Forelimb muscle (tissue), 1 donor: ENCODE data around the gene C1QBP. TPM values are rescaled to one million over a fixed set of nuclear protein-coding genes. Genes with fewer than 3 reads are reported as not detected.
"Not testable (repeated sequence)": the region's sequence is repeated elsewhere in the genome, so short reads cannot be mapped to it uniquely, and the experiment has no call there.

Experiments
- DNase-seq: peaks from one replicate; pipeline ENCODE4 v3.0.0-alpha.2; 2013; ENCODE audit warnings: low read depth
- polyA plus RNA-seq: library from polyadenylated mRNA; unstranded; fragments of 120-200 nt; gene quantifications from one replicate; pipeline ENCODE4 v1.2.1, GENCODE V29; 2013; ENCODE audit not compliant: insufficient read length

The C1QBP gene
- polyA plus RNA-seq, 1 donor = 113 TPM

- DNase-seq = no peak
Observed at GRCh38 chr17:5431949-5432556, 6.9 kb downstream of the C1QBP start.

GRCh38 chr17:5431234-5431633 lies 7.7 kb downstream of the C1QBP start:
- DNase-seq = not testable (repeated sequence)

DNA sequence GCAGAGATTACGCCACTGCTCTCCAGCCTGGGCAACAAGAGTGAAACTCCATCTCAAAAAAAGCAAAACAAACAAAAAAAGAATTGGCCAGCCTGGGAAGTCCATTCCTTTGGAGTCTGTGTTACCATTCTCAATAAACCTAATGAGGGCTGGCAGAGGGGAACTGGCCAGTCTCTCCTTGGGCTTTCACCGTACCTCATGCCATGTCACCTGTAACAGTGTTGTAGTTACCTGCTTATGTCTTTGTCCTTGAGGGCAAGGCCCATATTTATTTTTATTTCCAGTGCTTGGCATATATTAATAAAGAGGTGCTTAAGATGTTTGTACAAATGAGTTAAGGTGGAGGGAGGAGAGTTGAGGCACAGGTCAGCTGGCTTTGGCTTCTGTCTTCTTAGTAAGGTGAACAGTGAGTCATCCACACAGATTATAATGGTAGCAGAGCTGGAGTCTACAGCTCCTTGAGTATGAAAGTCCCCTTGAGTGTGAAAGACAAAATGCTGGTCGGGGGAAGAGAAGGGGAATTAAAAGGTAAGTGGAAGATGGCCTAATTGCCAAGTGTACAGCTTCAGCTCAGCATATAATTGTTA lies 8.4 kb downstream of the C1QBP start:
- no peak for DNase-seq

DNA sequence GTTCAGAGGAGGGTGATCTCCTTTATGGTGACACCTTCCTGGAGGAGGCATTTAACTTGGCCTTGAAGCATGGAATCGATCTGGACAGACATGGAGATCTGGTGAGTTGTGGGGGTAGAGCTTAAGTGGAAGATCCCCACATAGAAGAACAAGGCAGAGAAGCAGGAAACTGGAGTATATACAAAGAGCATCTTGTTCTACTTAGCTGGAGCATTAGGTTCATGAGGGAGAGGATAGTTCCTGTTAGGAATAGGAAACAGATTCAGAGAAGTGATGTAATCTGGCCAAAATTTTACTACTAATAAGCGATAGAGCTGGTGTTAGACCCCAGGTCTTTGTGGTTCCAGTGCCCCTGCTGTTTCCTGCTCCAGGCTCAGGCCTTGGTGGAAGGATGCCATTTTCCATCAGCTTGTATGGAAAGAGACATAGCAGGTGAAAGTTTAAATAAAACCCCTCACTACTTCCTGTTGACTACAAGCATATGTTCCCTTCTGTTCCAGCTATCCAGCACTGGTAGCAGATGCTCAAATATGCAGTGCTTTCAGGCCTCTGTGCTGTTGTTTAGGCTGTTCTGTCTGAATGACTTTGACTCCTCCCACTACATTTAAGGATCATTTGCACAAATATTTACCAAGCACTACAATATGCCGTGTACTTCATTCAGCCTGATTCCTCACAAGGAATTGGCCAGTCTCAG lies 9.6 kb downstream of the C1QBP start:
- no peak for DNase-seq

- no peak for DNase-seq
Observed at GRCh38 chr17:5425826-5426225, 13.1 kb downstream of the C1QBP start.

DNA sequence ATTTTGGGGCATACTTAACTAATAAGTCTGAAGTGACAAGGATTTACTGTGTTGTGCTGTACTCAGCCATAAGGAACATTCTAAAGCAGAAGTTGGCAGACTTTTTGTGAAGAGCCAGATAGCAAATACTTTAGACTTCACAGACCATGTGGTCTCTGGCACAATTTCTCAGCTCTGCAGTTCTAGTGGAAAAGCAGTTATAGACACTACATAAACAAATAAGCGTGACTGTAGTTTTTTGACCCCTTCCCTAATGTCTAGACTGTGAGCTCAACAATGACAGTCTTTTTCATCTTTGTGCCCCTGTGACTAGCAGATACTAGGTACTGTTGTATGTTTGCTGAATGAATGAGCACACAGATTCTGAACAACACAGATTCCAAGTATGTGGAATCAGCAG lies 14.0 kb downstream of the C1QBP start:
- no peak for DNase-seq

- DNase-seq = no peak
Observed at GRCh38 chr17:5422505-5422904, 16.4 kb downstream of the C1QBP start.

GRCh38 chr17:5419959-5420653 lies 18.8 kb downstream of the C1QBP start, which contains the start of gene RPAIN:
TSS of gene RPAIN (plus strand) at chr17:5420182. CDS start at chr17:5420211, 29 bp downstream.
- peak; percentile 60 for DNase-seq

GRCh38 chr17:5419356-5419958 lies 19.5 kb downstream of the C1QBP start, which contains the start of gene NUP88:
TSS of gene NUP88 (minus strand) at chr17:5419662. CDS start at chr17:5419650, 12 bp downstream.
- DNase-seq = peak; percentile 91

GRCh38 chr17:5418858-5419355 lies 20.0 kb downstream of the C1QBP start:
- no peak for DNase-seq

DNA sequence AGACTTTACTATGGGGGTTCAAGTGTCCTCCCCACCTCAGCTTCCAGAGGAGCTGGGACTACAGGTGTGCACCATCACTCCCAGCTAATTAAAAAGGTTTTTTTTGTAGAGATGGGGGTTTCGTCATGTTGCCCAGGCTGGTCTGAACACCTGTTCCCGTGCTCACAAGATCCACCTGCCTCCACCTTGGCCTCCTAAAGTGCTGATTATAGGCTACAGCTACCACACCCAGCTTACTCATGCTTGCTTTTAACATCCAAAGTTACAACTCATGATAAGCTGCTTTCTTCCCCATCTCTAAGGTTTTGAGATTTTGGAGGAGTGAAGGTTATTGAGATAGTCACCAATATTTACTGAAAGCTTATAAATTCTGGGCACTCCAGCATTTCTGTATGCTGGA lies 22.1 kb downstream of the C1QBP start:
- DNase-seq = no peak

DNA sequence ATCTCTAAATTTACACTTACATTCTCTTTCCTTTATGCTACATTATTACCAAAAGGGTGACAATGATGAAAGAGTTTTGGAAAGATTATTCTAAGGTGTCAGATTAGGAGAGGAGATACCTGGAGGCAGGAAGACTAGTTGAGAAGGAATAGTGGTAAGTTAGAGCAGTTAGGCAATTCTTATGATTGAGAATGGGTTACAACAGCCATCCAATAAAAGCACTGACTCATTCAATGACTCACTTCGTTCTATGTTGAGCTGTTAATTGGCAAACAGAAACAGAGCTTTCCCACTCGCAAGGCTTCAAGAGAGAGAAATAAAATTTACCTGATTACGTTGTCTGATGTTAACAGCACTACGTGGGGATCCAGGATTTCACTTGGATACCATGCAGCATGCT lies 25.3 kb downstream of the C1QBP start:
- no peak for DNase-seq

- no peak for DNase-seq
Observed at GRCh38 chr17:5410594-5411272, 28.2 kb downstream of the C1QBP start.

DNA sequence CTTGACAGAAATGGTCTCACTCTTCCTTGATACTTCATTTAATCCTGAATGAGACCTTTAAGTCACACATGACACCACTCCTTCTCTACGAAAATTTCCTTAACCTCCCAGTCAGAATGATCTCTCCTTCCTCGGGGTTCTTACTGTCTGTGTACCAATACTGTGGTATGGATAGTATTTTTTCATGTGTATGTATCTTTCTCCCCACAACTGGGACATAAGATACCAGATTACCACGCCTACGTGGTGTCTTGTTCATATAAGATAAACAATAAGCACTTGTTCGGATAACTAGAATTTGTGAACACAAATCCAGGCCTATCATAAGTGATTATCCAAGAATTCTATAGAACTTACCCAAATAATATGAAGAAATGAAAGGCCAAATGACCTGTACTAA lies 30.8 kb downstream of the C1QBP start:
- no peak for DNase-seq

DNA sequence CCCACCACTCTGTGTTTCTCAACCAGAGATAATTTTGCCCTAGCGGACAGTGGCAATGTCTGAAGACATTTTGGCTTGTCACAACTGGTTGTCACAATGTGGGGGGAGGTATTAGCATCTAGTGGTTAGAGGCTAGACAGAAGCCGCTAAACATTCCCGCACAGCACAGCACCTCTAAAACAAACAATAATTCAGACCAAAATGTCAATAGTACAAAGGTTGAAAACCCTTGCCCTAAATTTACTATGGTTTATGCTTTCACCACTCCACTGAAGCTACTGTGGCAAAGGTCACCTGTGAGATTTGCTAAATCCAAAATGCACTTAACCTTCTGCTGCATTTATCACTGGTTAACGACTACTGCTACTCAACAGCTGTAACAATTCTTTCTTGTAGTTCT lies 33.6 kb downstream of the C1QBP start:
- no peak for DNase-seq

DNA sequence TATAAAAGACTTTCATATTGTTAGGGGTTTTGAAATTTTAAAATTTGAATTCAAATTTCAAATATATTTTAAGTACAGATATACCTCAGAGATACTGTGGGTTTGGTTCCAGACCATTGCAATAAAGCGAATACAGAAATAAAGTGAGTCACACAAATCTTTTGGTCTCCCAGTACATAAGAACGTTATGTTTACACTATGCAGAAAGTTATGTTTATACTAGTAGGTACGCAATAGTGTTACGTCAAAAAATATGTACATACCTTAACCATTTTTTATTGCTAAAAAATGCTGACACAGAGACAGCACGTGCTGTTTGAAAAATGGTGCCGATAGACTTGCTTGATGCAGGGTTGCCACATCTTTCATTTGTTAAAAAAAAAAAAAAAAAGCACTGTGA lies 39.2 kb downstream of the C1QBP start:
- DNase-seq = no peak

DNA sequence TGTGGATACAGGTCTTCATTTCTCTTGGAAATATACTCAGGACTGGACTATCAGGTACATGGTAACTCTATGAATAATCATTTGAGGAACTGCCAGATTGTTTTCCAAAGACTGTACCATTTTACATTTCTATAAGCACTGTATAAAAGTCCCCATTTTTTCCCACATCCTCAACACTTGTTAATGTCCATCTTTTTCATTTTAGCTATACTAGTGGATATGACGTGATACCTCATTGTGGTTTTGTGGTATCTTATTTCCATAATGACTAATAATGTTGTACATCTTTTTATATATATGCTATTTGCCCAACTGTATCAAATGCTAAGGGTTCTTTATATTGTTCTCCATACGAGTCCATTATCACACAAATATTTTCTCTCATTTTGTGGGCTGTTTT lies 42.3 kb downstream of the C1QBP start:
- DNase-seq = no peak

- DNase-seq = no peak
Observed at GRCh38 chr17:5391678-5392077, 47.3 kb downstream of the C1QBP start.
